GM12873 (cell line): ENCODE results near the gene HOXB13.

Experiments used
- CTCF ChIP-seq: IDR thresholded peaks from 2 replicates; pipeline ENCODE4 v1.5.1; 2012; ENCODE audit warnings: low read depth, mild to moderate bottlenecking, moderate library complexity, low read length, control low read depth; ENCODE audit not compliant: insufficient read depth; ENCODE audit errors: missing control alignments

The HOXB13 gene

GRCh38 chr17:48727415-48728175 is 955 bp downstream of the HOXB13 start:
- TF ChIP-seq CTCF: no peak

DNA sequence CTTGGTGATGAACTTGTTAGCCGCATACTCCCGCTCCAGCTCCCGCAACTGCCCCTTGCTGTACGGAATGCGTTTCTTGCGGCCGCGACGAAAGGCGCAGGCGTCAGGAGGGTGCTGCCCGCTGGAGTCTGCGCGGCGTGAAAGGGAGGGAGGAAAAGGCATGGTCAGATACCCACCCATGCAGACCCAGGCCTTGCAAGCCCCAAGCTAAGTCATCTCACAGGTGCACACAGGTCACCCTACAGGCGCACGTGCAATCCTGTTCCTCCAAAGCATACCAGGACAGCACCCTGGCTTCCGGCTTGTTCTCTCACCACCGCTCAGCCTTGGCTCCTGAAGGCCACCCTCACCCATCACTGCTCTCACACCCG is 1.6 kb downstream of the HOXB13 start:
- TF ChIP-seq CTCF: no peak

DNA sequence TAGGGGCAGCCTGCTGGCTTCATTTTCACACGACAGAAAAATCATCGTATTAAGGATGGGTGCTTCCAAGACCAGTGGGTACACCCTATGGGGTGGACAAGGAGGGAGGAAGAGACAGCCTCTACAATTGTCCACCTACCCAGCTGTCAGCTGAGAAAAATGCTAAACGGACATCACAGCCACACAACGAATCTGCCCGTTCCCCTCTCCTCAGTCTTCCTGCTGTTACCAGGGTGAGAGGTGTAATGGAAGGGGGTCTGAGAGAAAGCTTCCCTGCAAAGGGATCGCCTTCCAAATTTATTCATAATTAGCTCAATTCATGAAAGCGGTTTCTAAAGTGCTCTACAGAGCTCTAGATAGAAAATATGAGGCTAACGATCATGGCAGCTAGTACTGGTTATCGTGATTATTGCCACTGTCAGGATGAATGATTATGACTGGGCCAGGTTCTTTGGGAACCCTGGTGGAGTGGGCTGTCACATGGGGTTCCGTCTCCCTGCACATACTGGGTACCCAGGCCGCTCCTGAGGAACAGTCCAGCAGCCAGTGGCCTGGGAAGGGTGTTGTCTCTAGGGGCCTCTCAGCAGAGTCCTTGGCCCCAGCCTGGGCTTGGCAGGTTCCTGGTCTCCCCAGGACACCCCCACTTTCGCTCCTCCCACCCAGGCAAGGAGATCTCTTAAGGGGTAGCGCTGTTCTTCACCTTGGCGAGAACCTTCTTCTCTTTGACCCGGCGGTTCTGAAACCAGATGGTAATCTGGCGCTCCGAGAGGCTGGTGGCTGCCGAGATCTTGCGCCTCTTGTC is 2.2 kb downstream of the HOXB13 start:
- TF ChIP-seq CTCF: no peak

DNA sequence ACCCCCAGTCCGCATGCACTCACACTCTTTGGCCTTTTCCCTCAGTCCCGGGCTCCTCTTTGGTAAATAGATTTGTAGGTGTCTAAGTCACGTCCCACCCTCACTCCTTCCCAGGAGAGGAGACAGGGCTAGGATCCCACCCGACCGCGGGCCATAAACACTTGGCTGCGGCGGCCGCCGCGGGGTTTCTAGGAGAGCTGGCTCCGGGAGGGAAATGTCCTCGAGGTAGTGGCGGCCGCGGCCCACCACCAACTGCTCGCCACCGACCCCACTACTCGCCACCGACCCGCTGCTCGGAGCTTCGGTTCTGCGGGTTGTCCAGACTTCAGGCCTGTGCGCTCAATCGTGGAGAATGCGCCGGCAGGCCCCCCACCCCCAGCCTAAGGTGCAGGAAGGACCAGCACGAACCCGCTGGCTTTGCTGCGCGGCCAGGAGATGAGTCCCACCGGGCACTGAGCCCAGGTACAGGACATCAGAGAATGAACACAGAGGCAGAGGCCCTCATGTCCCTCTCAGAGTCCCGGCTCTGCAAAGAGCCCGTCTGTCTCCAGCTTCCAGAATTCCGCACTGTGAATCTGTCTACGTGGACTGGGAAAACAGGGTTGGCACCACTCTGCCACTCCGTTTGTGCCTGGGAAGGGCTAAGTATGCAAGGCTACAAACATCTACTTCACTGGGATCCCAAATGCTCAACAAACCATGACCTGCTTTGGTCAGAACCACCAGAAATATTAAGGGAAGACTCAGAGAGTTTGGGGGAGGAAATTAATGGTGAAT is 3.1 kb downstream of the HOXB13 start:
- TF ChIP-seq CTCF: no peak

DNA sequence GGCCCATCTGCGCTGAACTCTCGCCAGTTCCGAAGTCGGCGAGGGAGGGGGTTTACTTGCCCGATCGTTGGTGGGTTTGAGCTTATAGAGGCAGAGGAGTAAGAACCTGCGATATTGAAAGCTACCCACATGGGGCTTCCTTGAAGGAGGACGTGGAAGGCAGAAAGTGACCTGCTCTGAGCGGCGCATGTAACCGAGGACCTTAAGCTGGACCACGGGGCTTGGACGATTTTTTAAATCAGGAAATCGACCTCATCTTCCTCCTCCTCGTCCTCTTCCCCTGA is 3.6 kb downstream of the HOXB13 start:
- no peak for TF ChIP-seq CTCF

- peak; percentile 69 for TF ChIP-seq CTCF
These were observed 4.1 kb downstream of the HOXB13 start for GRCh38 chr17:48724251-48725003.
